ENCODE data around the gene CLUH. TPM values are rescaled to one million over a fixed set of nuclear protein-coding genes. Genes with fewer than 3 reads are reported as not detected.

The CLUH gene
- total RNA-seq, 2 donors from 2014 or later, result 68.5 to 137 TPM

DNA sequence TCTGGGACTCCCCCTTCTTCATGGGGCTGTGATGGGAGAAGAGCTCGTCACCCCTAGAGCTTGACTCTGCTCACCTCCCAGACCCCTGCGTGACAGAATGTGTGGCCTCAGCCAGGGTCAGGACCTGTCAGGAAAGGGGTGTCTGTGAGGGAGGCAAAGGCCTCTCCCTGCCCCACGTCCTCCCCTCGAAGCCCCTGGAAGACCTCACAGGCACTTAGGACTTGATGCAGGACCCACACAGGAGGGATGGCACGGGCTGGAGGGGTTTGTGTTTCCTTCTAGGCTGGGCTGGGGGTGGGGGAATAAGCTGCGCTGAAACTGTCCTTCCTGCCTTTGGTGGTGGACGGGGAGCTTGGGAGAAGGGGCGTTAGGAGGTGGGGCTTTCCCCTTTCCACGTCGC lies 11.0 kb upstream of the CLUH start:
- Histone ChIP-seq H3K27me3 (replicated peaks; ENCODE audit: insufficient read depth) (no peaks in the 10 kb centered on the region), H3K4me1 (replicated peaks) (no peaks in the 10 kb centered on the region), H3K27ac (no peak overlapping the region), H3K4me3 (no peak overlapping the region), H3K36me3 (no peaks in the 10 kb centered on the region), H3K9me3 (no peaks in the 10 kb centered on the region)
- WGBS, result 52% methylated on average over 10 of the region's 10 CpGs
- intact Hi-C loops (cut with DNase I), result no loop called here
- DNase-seq (ENCODE audit: low spot score), result no peak
- TF ChIP-seq POLR2AphosphoS5 (IDR thresholded peaks at IDR 0.05) (no peak), POLR2A (IDR thresholded peaks at IDR 0.05) (no peak)
- TF ChIP-seq, protein P1, sequence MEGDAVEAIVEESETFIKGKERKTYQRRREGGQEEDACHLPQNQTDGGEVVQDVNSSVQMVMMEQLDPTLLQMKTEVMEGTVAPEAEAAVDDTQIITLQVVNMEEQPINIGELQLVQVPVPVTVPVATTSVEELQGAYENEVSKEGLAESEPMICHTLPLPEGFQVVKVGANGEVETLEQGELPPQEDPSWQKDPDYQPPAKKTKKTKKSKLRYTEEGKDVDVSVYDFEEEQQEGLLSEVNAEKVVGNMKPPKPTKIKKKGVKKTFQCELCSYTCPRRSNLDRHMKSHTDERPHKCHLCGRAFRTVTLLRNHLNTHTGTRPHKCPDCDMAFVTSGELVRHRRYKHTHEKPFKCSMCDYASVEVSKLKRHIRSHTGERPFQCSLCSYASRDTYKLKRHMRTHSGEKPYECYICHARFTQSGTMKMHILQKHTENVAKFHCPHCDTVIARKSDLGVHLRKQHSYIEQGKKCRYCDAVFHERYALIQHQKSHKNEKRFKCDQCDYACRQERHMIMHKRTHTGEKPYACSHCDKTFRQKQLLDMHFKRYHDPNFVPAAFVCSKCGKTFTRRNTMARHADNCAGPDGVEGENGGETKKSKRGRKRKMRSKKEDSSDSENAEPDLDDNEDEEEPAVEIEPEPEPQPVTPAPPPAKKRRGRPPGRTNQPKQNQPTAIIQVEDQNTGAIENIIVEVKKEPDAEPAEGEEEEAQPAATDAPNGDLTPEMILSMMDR (IDR thresholded peaks at IDR 0.05), result no peak

DNA sequence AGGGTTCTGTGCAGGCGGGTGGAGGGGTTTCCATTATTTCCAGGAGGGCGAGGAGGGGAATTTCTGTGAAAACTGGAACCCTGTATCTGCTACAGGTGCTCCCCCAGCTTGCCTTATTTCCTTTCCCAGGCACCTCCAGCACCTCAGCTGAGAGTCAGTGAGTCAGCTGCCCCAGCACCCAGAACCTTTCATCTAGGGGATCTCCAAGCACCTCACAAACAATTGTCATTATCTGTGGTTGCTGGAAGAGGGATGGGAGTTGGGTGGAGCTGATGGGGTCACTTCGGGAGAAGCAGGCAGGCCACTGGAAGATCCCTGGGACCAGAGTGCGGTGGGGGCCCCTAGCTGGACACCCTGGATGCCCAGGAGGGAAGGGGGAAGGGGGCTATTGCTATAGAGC lies 10.0 kb upstream of the CLUH start:
- intact Hi-C loops (cut with DNase I), result no loop called here
- H3K36me3 ChIP-seq, result no peaks in the 10 kb centered on the region
- no peaks in the 10 kb centered on the region for H3K4me1 ChIP-seq (replicated peaks)
- H3K27me3 ChIP-seq (replicated peaks; ENCODE audit: insufficient read depth), result no peaks in the 10 kb centered on the region
- TF ChIP-seq, protein P1 (IDR thresholded peaks at IDR 0.05), result no peak
- no peak for TF ChIP-seq POLR2A (IDR thresholded peaks at IDR 0.05)
- TF ChIP-seq POLR2AphosphoS5 (IDR thresholded peaks at IDR 0.05), result no peak
- no peak overlapping the region for H3K4me3 ChIP-seq
- 64% methylated on average over 4 of the region's 4 CpGs for WGBS
- no peak overlapping the region for H3K27ac ChIP-seq
- DNase-seq (ENCODE audit: low spot score), result no peak
- H3K9me3 ChIP-seq, result no peaks in the 10 kb centered on the region

DNA sequence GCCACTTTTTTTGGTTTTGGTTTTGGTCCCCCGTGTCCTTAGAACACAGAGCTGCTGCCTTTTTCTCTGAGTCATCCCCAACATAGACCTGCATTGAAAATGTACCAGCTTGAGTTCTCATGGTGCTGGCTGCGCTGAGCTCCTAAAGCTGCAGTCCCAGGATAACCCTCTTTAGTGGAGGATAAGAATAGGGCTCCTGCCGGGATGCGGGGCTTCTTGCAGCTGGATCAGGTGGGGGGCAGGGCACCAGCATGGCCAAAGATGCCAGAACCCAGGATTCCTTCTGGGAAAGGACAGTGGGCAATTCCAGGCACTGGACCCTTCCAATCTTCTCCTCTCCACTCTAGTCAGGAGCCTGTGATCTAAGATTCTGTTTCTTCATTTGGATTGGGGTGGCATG lies 8.3 kb upstream of the CLUH start:
- no peaks in the 10 kb centered on the region for H3K27me3 ChIP-seq (replicated peaks; ENCODE audit: insufficient read depth)
- intact Hi-C loops (cut with DNase I), result no loop called here
- no peak for DNase-seq (ENCODE audit: low spot score)
- H3K4me3 ChIP-seq, result no peak overlapping the region
- H3K36me3 ChIP-seq, result no peaks in the 10 kb centered on the region
- no peak overlapping the region for H3K27ac ChIP-seq
- TF ChIP-seq POLR2AphosphoS5 (IDR thresholded peaks at IDR 0.05) (no peak), POLR2A (IDR thresholded peaks at IDR 0.05) (no peak)
- TF ChIP-seq, protein P1 (IDR thresholded peaks at IDR 0.05), result no peak
- no peaks in the 10 kb centered on the region for H3K9me3 ChIP-seq
- no peaks in the 10 kb centered on the region for H3K4me1 ChIP-seq (replicated peaks)
- WGBS, result 60% methylated on average over 4 of the region's 4 CpGs

DNA sequence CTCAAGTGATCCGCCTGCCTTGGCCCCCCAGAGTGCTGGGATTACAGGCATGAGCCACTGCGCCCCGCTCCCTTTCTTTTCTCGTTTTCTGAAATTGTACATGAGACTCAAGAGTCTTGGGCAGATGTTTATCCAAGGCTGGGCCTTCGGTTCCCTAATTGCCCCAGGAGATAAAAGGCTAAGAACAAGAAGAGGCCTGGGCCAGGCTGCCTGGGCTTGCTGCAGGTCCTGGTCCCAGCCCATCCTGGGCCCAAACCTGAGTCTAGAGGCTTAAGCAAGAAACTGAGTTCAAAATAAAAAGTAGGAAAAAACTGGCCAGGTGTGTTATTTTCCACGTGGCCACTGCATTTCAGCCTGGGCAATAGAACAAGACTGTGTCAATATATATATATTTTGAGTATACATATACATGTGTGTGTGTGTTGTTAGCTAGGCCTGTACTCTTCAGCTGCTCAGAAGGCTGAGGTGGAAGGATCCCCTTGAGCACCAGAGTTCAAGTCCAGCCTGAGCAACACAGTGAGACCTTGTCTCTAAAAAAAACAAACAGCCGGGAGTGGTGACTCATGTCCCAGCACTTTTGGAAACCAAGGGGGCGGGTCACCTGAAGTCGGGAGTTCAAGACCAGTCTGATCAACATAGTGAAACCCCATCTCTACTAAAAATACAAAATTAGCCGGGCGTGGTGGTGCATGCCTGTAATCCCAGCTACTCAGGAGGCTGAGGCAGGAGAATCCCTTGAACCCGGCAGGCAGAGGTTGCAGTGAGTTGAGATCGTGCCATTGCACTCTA lies 6.8 kb upstream of the CLUH start:
- no peak for DNase-seq (ENCODE audit: low spot score)
- intact Hi-C loops (cut with DNase I), result no loop called here
- Histone ChIP-seq H3K4me3 (no peak overlapping the region), H3K4me1 (replicated peaks) (no peaks in the 10 kb centered on the region), H3K36me3 (no peaks in the 10 kb centered on the region), H3K27ac (no peak overlapping the region), H3K9me3 (no peaks in the 10 kb centered on the region), H3K27me3 (replicated peaks; ENCODE audit: insufficient read depth) (no peaks in the 10 kb centered on the region)
- TF ChIP-seq, protein P1 (IDR thresholded peaks at IDR 0.05), result no peak
- TF ChIP-seq POLR2A (IDR thresholded peaks at IDR 0.05), result no peak
- TF ChIP-seq POLR2AphosphoS5 (IDR thresholded peaks at IDR 0.05), result no peak
- 72% methylated on average over 13 of the region's 13 CpGs for WGBS

DNA sequence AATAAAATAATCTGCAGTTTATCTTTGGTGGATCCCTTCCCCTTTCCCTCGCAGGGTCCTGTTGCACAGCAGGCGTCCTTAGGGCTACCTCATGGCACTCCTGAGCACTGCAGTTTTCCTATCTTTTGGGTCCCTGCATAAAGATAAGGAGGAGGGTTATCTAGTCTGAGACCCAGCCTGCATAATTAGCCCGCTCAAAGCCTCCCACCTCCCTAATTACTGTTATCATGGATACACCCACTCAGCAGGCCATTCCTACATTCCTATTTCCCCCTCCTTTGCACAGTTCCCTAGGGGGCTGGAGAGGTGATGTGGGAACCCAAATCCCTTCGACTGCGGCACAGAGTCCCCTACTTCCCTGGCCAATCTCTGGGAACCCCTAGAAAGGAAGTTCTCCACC lies 5.1 kb upstream of the CLUH start:
- WGBS, result 78% methylated on average over 5 of the region's 5 CpGs

More for the DNA sequence above, 5.1 kb upstream of the CLUH start:
- no peak for DNase-seq (ENCODE audit: low spot score)
- Histone ChIP-seq H3K36me3 (no peaks in the 10 kb centered on the region), H3K9me3 (no peaks in the 10 kb centered on the region), H3K4me3 (no peak overlapping the region), H3K27me3 (replicated peaks; ENCODE audit: insufficient read depth) (no peaks in the 10 kb centered on the region), H3K4me1 (replicated peaks) (no peaks in the 10 kb centered on the region), H3K27ac (no peak overlapping the region)
- TF ChIP-seq POLR2AphosphoS5 (IDR thresholded peaks at IDR 0.05), result no peak
- no peak for TF ChIP-seq POLR2A (IDR thresholded peaks at IDR 0.05)
- TF ChIP-seq, protein P1 (IDR thresholded peaks at IDR 0.05), result no peak
- intact Hi-C loops (cut with DNase I), result no loop called here

All from prostate gland (tissue), 2 donors.